Gastroesophageal sphincter (tissue), 3 donors: ENCODE results near the gene HMGXB3.

ENCODE experiments used
- EP300 ChIP-seq: sonication (generic); formaldehyde crosslinking; IDR thresholded peaks from one replicate; pipeline ENCODE4 v1.6.1; 2017; ENCODE audit warnings: antibody characterized with exemption, mild to moderate bottlenecking
- POLR2A ChIP-seq, 2 donors: fragments of 450-650 bp; IDR thresholded peaks; one replicate each; pipeline ENCODE4 v1.6.1; 2017; ENCODE audit warnings: antibody characterized with exemption in 2 of 2, mild to moderate bottlenecking in 2 of 2, moderate library complexity in 1 of 2
- TF ChIP-seq, protein P1 (sequence below), 4 experiments: fragments of 200-600 bp in 2 of 4; fragments of 450-650 bp in 2 of 4; sonication (generic) in 1 of 4; IDR thresholded peaks; one replicate each; pipeline ENCODE4 v1.5.1; 2017 to 2019; ENCODE audit warnings: antibody characterized with exemption in 4 of 4, mild to moderate bottlenecking in 2 of 4, moderate library complexity in 2 of 4

DNA sequence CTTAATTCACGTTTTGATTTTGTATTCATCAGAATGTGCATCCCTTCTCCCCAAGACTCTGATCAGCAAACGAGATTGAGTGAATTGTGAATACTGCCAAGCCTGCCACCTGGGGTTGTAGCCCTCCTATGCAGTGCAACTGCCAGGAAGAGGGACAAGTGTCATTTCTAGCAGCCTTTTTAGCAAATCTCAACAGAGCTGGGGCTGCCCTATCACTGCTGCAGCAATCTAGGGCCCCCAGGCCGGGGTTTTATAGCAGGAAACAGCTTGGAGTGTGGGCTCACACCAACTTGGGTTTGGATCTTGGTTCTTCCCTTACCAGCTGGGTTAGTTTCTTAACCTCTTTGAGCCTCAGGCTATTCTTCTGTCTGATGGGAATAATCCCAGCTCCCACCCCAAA, 81.8 kb downstream of the HMGXB3 start:
- TF ChIP-seq, protein P1, sequence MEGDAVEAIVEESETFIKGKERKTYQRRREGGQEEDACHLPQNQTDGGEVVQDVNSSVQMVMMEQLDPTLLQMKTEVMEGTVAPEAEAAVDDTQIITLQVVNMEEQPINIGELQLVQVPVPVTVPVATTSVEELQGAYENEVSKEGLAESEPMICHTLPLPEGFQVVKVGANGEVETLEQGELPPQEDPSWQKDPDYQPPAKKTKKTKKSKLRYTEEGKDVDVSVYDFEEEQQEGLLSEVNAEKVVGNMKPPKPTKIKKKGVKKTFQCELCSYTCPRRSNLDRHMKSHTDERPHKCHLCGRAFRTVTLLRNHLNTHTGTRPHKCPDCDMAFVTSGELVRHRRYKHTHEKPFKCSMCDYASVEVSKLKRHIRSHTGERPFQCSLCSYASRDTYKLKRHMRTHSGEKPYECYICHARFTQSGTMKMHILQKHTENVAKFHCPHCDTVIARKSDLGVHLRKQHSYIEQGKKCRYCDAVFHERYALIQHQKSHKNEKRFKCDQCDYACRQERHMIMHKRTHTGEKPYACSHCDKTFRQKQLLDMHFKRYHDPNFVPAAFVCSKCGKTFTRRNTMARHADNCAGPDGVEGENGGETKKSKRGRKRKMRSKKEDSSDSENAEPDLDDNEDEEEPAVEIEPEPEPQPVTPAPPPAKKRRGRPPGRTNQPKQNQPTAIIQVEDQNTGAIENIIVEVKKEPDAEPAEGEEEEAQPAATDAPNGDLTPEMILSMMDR (IDR thresholded peaks at IDR 0.05) = no peak
- TF ChIP-seq EP300 (no peak), POLR2A (IDR thresholded peaks at IDR 0.05) (no peak)
